GM19455 (cell line): ENCODE results near the gene KCNMB2.
A peak's percentile ranks its signal among the peaks of the same experiment; 100 is the strongest.
"Not testable (repeated sequence)": the region's sequence is repeated elsewhere in the genome, so short reads cannot be mapped to it uniquely, and the experiment has no call there.

ENCODE experiments used
- ATAC-seq: cut with Tn5 transposase; IDR thresholded peaks from one replicate; pipeline ENCODE4 v1.9.1; 2021; ENCODE audit not compliant: unreplicated experiment

The KCNMB2 gene

GRCh38 chr3:178518660-178519396 lies 17.4 kb upstream of the KCNMB2 start:
- peak; percentile 90 for ATAC-seq

DNA sequence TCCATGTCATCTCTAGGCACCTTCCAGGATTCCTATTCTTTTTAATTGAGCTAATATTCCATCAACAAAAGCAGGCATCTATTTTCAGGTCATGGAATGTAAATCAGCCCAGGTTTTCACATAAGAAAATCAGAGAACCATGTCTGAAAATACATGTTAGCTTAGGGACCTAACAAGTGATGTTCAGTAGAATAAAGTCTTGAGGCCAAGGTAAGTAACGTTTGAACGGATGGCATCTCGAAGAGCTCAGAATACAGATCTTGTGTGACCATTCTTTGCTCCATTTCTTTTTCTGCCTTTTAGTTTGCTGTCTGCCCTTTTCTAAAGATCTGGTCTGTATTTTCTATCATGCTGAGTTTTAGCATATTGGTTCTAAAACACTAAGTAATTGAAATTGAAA lies 16.5 kb upstream of the KCNMB2 start:
- no peak for ATAC-seq

- no peak for ATAC-seq
Observed at GRCh38 chr3:178520451-178520850, 15.8 kb upstream of the KCNMB2 start.

DNA sequence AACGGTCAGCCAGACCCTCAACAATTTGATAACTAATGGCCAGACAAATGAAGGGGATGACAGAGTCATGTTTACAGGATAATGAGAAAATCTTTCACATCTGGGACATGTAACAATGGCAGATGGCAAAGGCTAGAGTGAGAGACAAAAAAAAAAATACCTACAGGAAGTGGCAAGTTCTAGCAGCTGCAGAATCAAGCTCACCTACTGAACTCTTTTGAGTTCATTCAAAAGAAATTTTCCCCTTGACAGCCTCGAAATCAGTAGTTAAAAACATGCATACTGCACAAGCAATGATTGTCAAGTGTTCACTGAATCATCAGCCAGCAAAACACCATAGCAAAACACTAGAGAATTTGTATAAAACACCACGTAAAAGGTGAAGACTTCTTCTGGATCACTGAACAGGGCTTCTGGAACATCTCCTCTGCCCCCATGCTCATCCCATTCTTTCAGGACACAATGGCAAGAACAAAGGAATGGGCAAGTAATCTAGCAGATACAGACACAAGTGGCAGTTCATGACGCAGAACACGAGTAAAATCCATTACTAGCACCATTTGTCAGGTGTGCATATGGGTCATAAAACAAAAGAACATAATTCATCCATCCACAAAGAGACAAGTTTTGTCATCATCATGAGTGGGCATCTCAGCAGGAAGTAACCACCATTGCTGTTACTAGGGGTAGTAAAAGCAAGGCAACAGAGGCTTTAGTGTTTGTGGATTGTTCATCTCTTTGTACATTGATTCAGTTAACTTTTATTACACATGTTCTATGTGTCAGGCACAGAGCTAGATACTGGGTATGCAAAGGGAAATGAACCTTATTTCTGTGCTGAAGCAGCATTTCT lies 13.8 kb upstream of the KCNMB2 start:
- ATAC-seq: no peak

DNA sequence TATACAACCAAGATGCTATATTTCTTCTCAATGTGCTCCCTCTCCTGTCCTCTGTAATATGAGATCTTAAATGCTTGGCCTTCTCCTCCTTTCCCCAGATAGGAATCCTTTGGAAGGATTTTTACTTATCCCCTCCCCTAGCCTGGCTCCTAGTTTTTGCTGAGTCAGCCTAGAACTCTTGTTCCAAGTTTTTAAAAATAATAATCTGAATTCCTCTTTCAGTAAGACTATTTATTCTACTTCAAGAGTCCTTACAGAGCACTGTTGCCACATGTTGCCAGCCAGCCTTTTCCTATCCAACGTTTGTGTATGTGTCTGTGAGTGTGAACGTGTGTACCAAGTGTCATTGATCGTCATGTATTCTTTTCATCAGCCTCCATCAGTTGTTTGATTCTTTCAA lies 11.0 kb upstream of the KCNMB2 start:
- no peak for ATAC-seq

- ATAC-seq: no peak
Observed at GRCh38 chr3:178526291-178526690, 9.9 kb upstream of the KCNMB2 start.

GRCh38 chr3:178527981-178528380 lies 8.3 kb upstream of the KCNMB2 start:
- ATAC-seq: no peak

- no peak for ATAC-seq
Observed at GRCh38 chr3:178529606-178530225, 6.5 kb upstream of the KCNMB2 start.

- ATAC-seq: no peak
Observed at GRCh38 chr3:178532476-178532875, 3.8 kb upstream of the KCNMB2 start.

DNA sequence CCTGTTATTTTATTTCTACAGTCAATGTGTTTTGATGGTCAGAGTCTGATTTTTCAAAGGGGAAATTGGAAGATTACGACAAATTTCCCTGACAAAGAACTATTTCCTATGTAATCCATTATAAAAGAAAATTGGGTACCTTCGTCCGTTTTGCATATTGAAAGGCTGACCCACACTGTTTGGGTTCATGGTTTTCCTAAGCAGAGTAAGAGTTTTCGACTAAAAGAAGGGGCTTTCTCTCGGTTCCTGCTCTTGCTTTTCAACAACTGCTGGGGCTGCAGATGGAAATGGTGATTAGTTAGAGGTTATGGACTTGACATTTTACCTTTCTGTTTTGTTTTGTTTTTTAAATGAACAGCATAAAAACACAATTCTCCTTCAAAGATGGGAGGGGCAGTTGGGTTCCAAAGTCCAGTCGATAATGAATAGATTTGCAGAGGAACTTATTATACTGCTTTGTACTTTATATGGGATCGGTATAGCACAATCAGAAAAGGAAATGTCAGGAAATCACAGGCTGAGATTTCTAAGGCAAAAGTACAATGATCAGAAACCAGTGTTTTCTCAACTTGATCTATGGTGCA lies 978 bp downstream of the KCNMB2 start:
- ATAC-seq: no peak

GRCh38 chr3:178538056-178538455 lies 1.8 kb downstream of the KCNMB2 start:
- ATAC-seq: no peak

DNA sequence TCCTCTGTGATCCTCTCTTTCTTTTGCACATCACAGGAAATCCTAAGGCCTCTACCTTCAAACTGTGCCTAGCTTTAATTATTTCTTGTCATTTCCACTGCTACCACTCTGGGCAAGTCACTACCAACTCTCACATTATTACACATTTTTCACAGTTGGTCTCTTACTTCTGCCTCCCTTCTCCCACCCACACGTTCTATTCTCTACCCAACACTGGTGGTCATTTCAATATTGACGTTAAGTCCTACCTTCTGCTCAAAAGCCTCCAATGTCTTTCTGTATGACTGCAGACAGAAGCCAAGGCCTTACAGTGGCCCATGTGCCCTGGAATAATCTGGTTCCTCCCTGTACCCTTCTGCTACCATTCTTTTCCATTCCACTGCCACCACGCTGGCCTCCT lies 3.9 kb downstream of the KCNMB2 start:
- ATAC-seq: no peak

DNA sequence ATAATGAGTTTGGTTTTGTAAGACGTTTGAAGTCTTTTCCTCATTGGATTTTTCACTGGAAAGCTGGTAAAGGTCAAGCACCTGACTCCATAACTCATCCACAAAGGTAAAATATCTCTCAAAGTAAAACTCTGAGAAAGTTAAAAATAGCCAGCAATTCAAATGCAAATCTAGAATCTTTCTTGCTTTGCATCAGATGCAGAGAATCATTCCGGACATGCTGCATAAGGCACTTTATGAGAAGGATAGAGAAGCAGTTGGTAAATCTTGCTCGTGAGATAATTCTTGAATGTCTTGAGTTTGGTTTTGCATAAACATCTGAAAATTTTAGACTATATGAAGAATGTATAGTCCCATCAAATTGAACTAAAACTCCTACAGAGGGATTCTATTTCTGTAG lies 9.1 kb downstream of the KCNMB2 start:
- ATAC-seq: no peak

DNA sequence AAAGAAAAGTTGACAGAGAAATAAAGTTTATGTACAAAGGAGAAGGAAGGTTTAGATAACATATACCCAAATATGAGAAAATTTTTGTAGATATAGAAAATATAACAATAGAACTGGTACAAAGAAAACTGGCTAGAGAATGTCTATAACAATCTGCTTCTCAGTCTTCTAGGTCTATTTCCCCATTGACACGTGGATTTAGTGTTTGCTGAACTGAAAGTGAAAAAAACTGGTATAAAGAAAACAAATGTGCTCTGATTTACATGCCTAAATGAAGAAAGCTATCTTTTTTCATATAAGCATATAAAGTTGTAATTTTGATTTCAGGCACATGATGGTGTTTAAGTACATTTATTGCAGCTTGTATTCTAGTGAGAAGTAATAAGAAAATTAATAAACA lies 9.8 kb downstream of the KCNMB2 start:
- ATAC-seq: peak; percentile 75

- not testable (repeated sequence) for ATAC-seq
Observed at GRCh38 chr3:178549426-178549825, 13.2 kb downstream of the KCNMB2 start.

DNA sequence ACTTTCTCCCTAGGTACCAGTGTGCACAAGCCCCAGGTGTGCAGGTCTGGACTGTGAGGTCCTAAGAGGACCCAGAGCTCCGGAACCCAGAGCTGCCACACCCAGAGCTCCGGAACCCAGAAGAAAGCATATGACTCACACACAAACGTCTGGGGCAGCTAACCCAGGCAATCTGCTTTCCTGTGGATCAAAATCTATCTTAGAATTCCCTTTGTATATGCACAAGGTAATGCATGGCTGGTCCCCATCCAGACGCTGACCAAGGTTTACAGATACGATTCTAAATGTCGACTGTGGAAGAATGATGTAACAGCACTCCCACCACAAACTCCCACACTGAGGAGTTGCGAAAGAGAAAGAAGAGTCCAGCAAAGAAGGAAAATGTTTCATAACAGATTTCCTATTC lies 15.7 kb downstream of the KCNMB2 start:
- ATAC-seq: no peak

- ATAC-seq: no peak
Observed at GRCh38 chr3:178558637-178559036, 22.4 kb downstream of the KCNMB2 start.

DNA sequence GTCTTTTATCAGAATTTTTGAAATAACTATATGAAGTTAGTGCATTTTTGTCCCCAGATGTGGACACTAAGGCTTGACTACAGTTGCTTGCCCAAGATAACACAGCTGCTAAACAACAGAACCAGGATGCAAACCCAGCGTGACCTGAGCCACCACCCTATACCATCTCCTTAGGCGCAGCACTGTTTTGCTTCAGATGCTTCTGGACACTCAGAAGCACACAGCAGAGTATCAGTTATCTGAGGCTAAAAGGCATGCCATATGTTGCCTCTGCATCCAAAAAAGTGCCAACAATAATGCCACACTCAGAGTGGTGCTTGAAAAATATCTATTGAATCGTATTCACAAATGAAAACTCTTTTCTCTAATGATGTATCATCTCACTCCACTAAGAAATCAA lies 24.5 kb downstream of the KCNMB2 start:
- no peak for ATAC-seq

DNA sequence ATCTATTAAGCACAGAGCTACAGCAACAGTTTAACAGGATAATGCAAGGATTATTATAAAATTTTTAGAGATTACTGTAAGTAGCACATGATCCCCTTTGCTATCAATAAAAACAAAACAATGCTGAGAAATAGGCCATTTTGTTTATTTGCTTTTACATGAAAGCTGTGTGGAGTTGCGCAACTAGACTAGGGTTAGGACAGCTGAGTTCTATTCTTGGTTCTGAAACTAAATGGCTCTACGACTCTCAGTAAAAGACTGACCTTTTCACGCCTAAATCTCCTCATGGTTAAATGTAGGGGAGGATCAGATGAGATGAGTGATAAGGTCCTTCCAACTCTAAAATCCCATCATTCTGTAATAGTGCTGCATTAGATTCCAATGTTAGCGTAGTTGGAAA lies 25.0 kb downstream of the KCNMB2 start:
- ATAC-seq: no peak

DNA sequence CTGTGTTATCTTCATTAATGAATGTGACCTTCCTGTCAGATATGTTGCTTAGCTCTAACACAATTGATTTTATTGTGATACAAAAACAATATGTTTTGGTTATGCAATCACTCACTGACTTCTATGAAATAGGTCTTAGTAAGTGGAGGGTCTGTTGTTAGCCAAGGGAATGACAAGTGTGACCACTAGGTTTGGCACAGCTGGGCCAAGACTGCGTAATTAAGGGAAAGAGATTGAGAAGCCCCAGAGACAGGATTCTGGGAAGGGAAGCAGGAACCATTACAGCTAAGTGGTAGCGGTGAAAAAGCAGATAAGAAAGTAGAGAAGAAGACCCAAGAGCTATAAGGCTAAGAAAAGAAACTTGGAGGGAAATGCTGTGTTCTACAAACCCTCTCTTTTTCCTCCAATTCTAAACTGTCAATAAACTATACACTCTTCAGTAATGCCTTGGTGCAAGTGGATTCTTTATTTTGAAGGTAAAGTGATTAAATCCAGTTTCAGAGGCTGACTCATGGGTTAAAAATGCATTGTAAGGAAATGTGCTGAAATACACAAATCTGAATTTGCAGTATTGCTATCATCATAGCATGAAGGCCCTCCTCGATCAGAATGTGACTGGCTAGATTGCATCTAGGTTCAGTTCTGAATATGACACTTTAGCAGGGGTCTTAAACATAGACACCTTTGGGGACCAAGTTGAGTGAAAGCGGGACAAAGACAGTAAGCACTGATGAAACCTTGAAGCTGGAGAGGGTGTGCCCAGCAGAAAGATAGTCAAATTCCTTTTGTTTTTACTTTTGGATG lies 26.1 kb downstream of the KCNMB2 start:
- ATAC-seq: no peak

DNA sequence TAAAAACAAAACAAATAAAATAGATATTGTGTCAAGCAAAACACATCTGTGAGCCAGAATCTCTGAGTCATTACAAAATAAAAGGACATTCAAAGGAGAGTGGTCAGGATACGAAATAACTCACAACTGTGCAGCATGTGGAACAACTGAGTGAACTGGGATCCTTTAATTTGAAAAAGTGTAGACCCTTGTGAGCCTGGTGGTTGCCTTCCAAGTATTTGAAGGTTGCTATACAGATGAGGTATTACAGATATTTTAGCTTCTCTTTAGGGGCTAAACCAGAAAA lies 26.7 kb downstream of the KCNMB2 start:
- no peak for ATAC-seq
